H1 (cell line): ENCODE measurements around the gene CEP95. TPM values are rescaled to one million over a fixed set of nuclear protein-coding genes. Genes with fewer than 3 reads are reported as not detected.
"Not testable (repeated sequence)": the region's sequence is repeated elsewhere in the genome, so short reads cannot be mapped to it uniquely, and the experiment has no call there.

Experiments used
- CTCF ChIA-PET: fragments of 300-600 bp; sonication (Branson Sonifier 250); formaldehyde crosslinking; loops from one replicate; lab custom pipeline; 2021; ENCODE audit not compliant: partially characterized antibody; lab: Charles Lee
- POLR2A ChIA-PET: fragments of 300-600 bp; sonication (Branson Sonifier 250); formaldehyde crosslinking; loops from one replicate; lab custom pipeline; 2021; ENCODE audit warnings: inconsistent platforms; ENCODE audit not compliant: partially characterized antibody; lab: Charles Lee
- DNase-seq, 2 experiments: peaks; one replicate each; pipeline versions ENCODE4 v3.0.0 to v3.0.0-alpha.2; 2010 to 2022; ENCODE audit warnings: low spot score in 2 of 2, low read depth in 1 of 2, mixed read lengths in 1 of 2
- FAIRE-seq: peaks from 2 replicates; lab custom pipeline; 2011; peaks lifted over from hg19 to GRCh38; lab: Jason Lieb, UNC
- H2AFZ ChIP-seq: 2 replicates; pipeline ENCODE4 v1.8.1; 2012; ENCODE audit warnings: low read length, inconsistent platforms
- H2AK5ac ChIP-seq: 2 replicates; pipeline ENCODE4 v1.6.1; 2013; ENCODE audit warnings: low read depth, low read length
- H2BK120ac ChIP-seq: replicated peaks from 2 replicates; pipeline ENCODE3; 2013; ENCODE audit warnings: low read depth, low read length, inconsistent platforms
- H2BK12ac ChIP-seq: 2 replicates; pipeline ENCODE4 v1.6.1; 2013; ENCODE audit warnings: low read depth, low read length
- H2BK15ac ChIP-seq: 2 replicates; pipeline ENCODE4 v1.6.1; 2013; ENCODE audit warnings: low read length
- H2BK20ac ChIP-seq: 2 replicates; pipeline ENCODE4 v1.6.1; 2013; ENCODE audit warnings: low read length
- H2BK5ac ChIP-seq: 2 replicates; pipeline ENCODE4 v1.6.1; 2013; ENCODE audit warnings: low read depth, low read length
- H3K14ac ChIP-seq: 2 replicates; pipeline ENCODE4 v1.6.1; 2013; ENCODE audit warnings: inconsistent platforms; ENCODE audit not compliant: insufficient read length
- H3K18ac ChIP-seq: 2 replicates; pipeline ENCODE4 v1.6.1; 2013; ENCODE audit warnings: low read length; ENCODE audit errors: extremely low read depth
- H3K23ac ChIP-seq: 2 replicates; pipeline ENCODE4 v1.6.1; 2013; ENCODE audit warnings: inconsistent platforms; ENCODE audit not compliant: insufficient read length
- H3K23me2 ChIP-seq: 2 replicates; pipeline ENCODE4 v1.6.1; 2013; ENCODE audit warnings: low read depth, low read length
- H3K27ac ChIP-seq: 2 replicates; pipeline ENCODE4 v1.6.1; 2011; ENCODE audit warnings: low read depth, low read length, inconsistent platforms
- H3K27me3 ChIP-seq, 4 experiments: replicated peaks in 1 of 4; 1 replicate in 1 of 4; 2 replicates in 3 of 4; pipeline versions ENCODE4 v1.6.1 to v1.8.1; 2011 to 2013; ENCODE audit warnings: low read length in 3 of 4, mild to moderate bottlenecking in 3 of 4, inconsistent platforms in 2 of 4, mixed read lengths in 2 of 4, moderate library complexity in 1 of 4; ENCODE audit not compliant: control insufficient read depth in 3 of 4, insufficient read depth in 3 of 4; ENCODE audit errors: extremely low read depth in 1 of 4
- H3K36me3 ChIP-seq, 4 experiments: 2 replicates each; pipeline versions ENCODE4 v1.6.1 to v1.8.1; 2011 to 2013; ENCODE audit warnings: mild to moderate bottlenecking in 4 of 4, low read length in 3 of 4, moderate library complexity in 2 of 4, control low read depth in 1 of 4, inconsistent platforms in 1 of 4; ENCODE audit not compliant: insufficient read depth in 4 of 4, control insufficient read depth in 2 of 4
- H3K4ac ChIP-seq: replicated peaks from 2 replicates; pipeline ENCODE3; 2013; ENCODE audit warnings: low read length, low read depth, mixed read lengths, inconsistent platforms; ENCODE audit not compliant: insufficient read length
- H3K4me1 ChIP-seq, 4 experiments: replicated peaks in 1 of 4; 1 replicate in 1 of 4; 2 replicates in 3 of 4; pipeline versions ENCODE4 v1.6.1 to v1.8.1; 2011 to 2013; ENCODE audit warnings: low read length in 3 of 4, inconsistent platforms in 2 of 4, mixed read lengths in 1 of 4; ENCODE audit not compliant: insufficient read depth in 4 of 4, control insufficient read depth in 3 of 4
- H3K4me2 ChIP-seq, 2 experiments: 2 replicates each; pipeline versions ENCODE4 v1.6.1 to v1.8.1; 2011 to 2013; ENCODE audit warnings: low read depth in 2 of 2, low read length in 2 of 2, control low read depth in 1 of 2, inconsistent platforms in 1 of 2, mild to moderate bottlenecking in 1 of 2; ENCODE audit not compliant: insufficient read depth in 1 of 2
- H3K4me3 ChIP-seq, 4 experiments: fragments of 200-600, 300-600 bp in 1 of 4; sonication (generic), shearing (Covaris generic), sonication (Bioruptor Twin) in 1 of 4; 2 replicates each; pipeline versions ENCODE4 v1.5.1 to v1.8.1; 2011 to 2016; ENCODE audit warnings: low read length in 4 of 4, low read depth in 3 of 4, control low read depth in 2 of 4, inconsistent platforms in 2 of 4, mild to moderate bottlenecking in 2 of 4, mixed read lengths in 1 of 4, moderate library complexity in 1 of 4; ENCODE audit not compliant: insufficient read depth in 2 of 4; ENCODE audit errors: extremely low read depth in 1 of 4
- H3K56ac ChIP-seq: replicated peaks from 2 replicates; pipeline ENCODE3; 2013; ENCODE audit warnings: low read depth, mild to moderate bottlenecking, mixed read lengths, low read length, inconsistent platforms; ENCODE audit not compliant: insufficient read length
- H3K79me1 ChIP-seq: 2 replicates; pipeline ENCODE4 v1.6.1; 2013; ENCODE audit warnings: low read depth, low read length, control low read depth
- H3K79me2 ChIP-seq, 2 experiments: 2 replicates each; pipeline versions ENCODE4 v1.6.1 to v1.8.1; 2012 to 2013; ENCODE audit warnings: low read length in 2 of 2, mild to moderate bottlenecking in 2 of 2, inconsistent platforms in 1 of 2; ENCODE audit not compliant: insufficient read depth in 2 of 2, control insufficient read depth in 1 of 2
- H3K9ac ChIP-seq, 4 experiments: replicated peaks in 1 of 4; 1 replicate in 1 of 4; 2 replicates in 3 of 4; pipeline versions ENCODE4 v1.6.1 to v1.8.1; 2011 to 2013; ENCODE audit warnings: low read depth in 3 of 4, low read length in 3 of 4, control low read depth in 2 of 4, mild to moderate bottlenecking in 2 of 4, moderate library complexity in 2 of 4, inconsistent platforms in 1 of 4; ENCODE audit errors: extremely low read depth in 1 of 4
- H3K9me3 ChIP-seq, 2 experiments: 2 replicates each; pipeline versions ENCODE4 v1.6.1 to v1.8.1; 2012 to 2013; ENCODE audit warnings: mild to moderate bottlenecking in 2 of 2, moderate library complexity in 2 of 2, control low read depth in 1 of 2, inconsistent platforms in 1 of 2, low read depth in 1 of 2, low read length in 1 of 2, mixed read lengths in 1 of 2; ENCODE audit not compliant: insufficient read depth in 2 of 2
- H4K20me1 ChIP-seq, 2 experiments: replicated peaks in 1 of 2; 2 replicates each; pipeline versions ENCODE3 to v1.8.1; 2011 to 2013; ENCODE audit warnings: inconsistent platforms in 2 of 2, low read length in 2 of 2, mild to moderate bottlenecking in 1 of 2; ENCODE audit not compliant: insufficient read depth in 2 of 2, control insufficient read depth in 1 of 2
- H4K5ac ChIP-seq: 2 replicates; pipeline ENCODE4 v1.6.1; 2013; ENCODE audit warnings: low read length, low read depth, mixed read lengths, inconsistent platforms; ENCODE audit not compliant: insufficient read length
- H4K8ac ChIP-seq: 2 replicates; pipeline ENCODE4 v1.8.0; 2013; ENCODE audit warnings: mild to moderate bottlenecking, moderate library complexity, low read length, inconsistent platforms; ENCODE audit not compliant: insufficient read depth; ENCODE audit errors: extremely low read depth
- H4K91ac ChIP-seq: replicated peaks from 2 replicates; pipeline ENCODE3; 2013; ENCODE audit warnings: low read length, mixed read lengths, inconsistent platforms; ENCODE audit not compliant: insufficient read length
- ATF3 ChIP-seq: IDR thresholded peaks from 2 replicates; pipeline ENCODE4 v1.6.1; 2011; ENCODE audit warnings: low read depth, mild to moderate bottlenecking, low read length; ENCODE audit not compliant: insufficient read depth
- CHD1 ChIP-seq: IDR thresholded peaks from 2 replicates; pipeline ENCODE4 v1.6.1; 2012; ENCODE audit warnings: low read depth, low read length, improper control_type of control experiment
- CTBP2 ChIP-seq: IDR thresholded peaks from 2 replicates; pipeline ENCODE4 v1.7.0; 2011; ENCODE audit warnings: borderline replicate concordance, mild to moderate bottlenecking, moderate library complexity, mixed read lengths, low read length; ENCODE audit not compliant: insufficient read depth, insufficient read length
- EGR1 ChIP-seq: IDR thresholded peaks from 2 replicates; pipeline ENCODE4 v1.6.1; 2011; ENCODE audit warnings: low read depth, low read length, borderline replicate concordance
- KDM5A ChIP-seq: fragments of 200-600 bp; IDR thresholded peaks from 2 replicates; pipeline ENCODE4 v1.7.1; 2012; ENCODE audit warnings: mild to moderate bottlenecking, low read length, inconsistent platforms, mixed read lengths
- WGBS, 2 experiments: shearing (Covaris generic) in 1 of 2; methylation state at CpG; one replicate each; pipeline versions ENCODE4 v1.1.6 to v1.1.7; 2013 to 2015; ENCODE audit warnings: low lambda C conversion rate in 2 of 2, mixed read lengths in 2 of 2, inconsistent platforms in 1 of 2, low coverage in 1 of 2, missing lambda C conversion rate in 1 of 2; ENCODE audit not compliant: insufficient replicate concordance in 2 of 2, insufficient coverage in 1 of 2, insufficient read length in 1 of 2; ENCODE audit errors: extremely low coverage in 1 of 2, missing lambda C conversion rate in 1 of 2; 5-methylcytosine and 5-hydroxymethylcytosine counted together
- polyA plus RNA-seq, 7 experiments: library from polyadenylated mRNA; depleted of rRNA in 3 of 7; stranded (reverse) in 5 of 7; unstranded in 2 of 7; fragments of >200 nt in 5 of 7; fragments of 200-250 nt in 2 of 7; gene quantifications; 1 replicate in 5 of 7; 2 replicates in 1 of 7; 4 replicates in 1 of 7; pipeline versions ENCODE4 v1.2.1 to v1.2.3, GENCODE V29; 2011 to 2013; ENCODE audit warnings: missing spikeins in 2 of 7, mixed read lengths in 2 of 7
- total RNA-seq: library from RNA; stranded (reverse); fragmentation: NEBNext Ultra II Directional; extraction: Animal tissue kit (Norgen Biotek cat#: 25700); gene quantifications from 2 replicates; pipeline ENCODE4 v1.2.1, GENCODE V29; 2021

The CEP95 gene
- total and polyA plus RNA-seq, 2 of the 8 experiments (the other 6 are each of a cell fraction or from before 2014, with no cell fraction given), result 22.3 to 51.5 TPM

- TF ChIP-seq EGR1, result no peak
- TF ChIP-seq CTBP2, result no peak
- no peak for TF ChIP-seq ATF3
- no peak; the same call in 1 of the 2 replicates for TF ChIP-seq CHD1
- no peak for TF ChIP-seq KDM5A
- TF ChIP-seq, all 59 proteins: peak for 2
Observed at GRCh38 chr17:64466019-64466735, 40.6 kb upstream of the CEP95 start (continued).

GRCh38 chr17:64466834-64467233, 39.9 kb upstream of the CEP95 start:
- H2BK120ac ChIP-seq, FAIRE-seq, H3K18ac ChIP-seq, H4K8ac ChIP-seq, H3K56ac ChIP-seq, H2BK5ac ChIP-seq, DNase-seq, H3K4me1 ChIP-seq, H3K36me3 ChIP-seq, H3K4me2 ChIP-seq, H3K23ac ChIP-seq, H2BK15ac ChIP-seq, H2BK12ac ChIP-seq, H4K5ac ChIP-seq, H2AFZ ChIP-seq, H3K27ac ChIP-seq, H3K9me3 ChIP-seq, H3K23me2 ChIP-seq, H3K79me2 ChIP-seq, H4K91ac ChIP-seq, H2BK20ac ChIP-seq, H3K4ac ChIP-seq, H3K9ac ChIP-seq, H3K27me3 ChIP-seq, H3K14ac ChIP-seq, H3K79me1 ChIP-seq, H2AK5ac ChIP-seq, H4K20me1 ChIP-seq, H3K4me3 ChIP-seq: not testable (repeated sequence)
- WGBS, 2 experiments, result 89% methylated on average over 1 of the region's 1 CpG; no CpG with 5 or more reads in 1 of the 2 experiments
- ChIA-PET POLR2A (interaction anchor here (0.6 to 2.2 kb wide), 3 partner anchors 31 to 38 kb away, joined by 3 to 6 read pairs (median 3); no protein-coding TSS in a partner anchor), CTCF (interaction anchor here (0.6 to 0.9 kb wide), 3 partner anchors 16 to 47 kb away, joined by 3 to 5 read pairs (median 4); no protein-coding TSS in a partner anchor)
